PC-3 (cell line): ENCODE data around the gene TMEM141. TPM values are rescaled to one million over a fixed set of nuclear protein-coding genes. Genes with fewer than 3 reads are reported as not detected.

Source experiments
- ATAC-seq: fragments of 200-7000 bp; cut with Tn5 transposase; 2 replicates; pipeline ENCODE4 v1.9.1; 2020; ENCODE audit warnings: mild to moderate bottlenecking, moderate library complexity
- BruUV-seq: library from RNA; stranded (reverse); fragments of 400-500 nt; replicated peaks from 2 replicates; lab custom pipeline; 2021; lab: Mats Ljungman, UMichigan
- CTCF ChIA-PET: fragments of 300-600 bp; sonication (Branson Sonifier 250); formaldehyde crosslinking; loops from one replicate; lab custom pipeline; 2022; ENCODE audit warnings: antibody characterized with exemption; lab: Charles Lee
- POLR2A ChIA-PET: fragments of 300-600 bp; sonication (Branson Sonifier 250); formaldehyde crosslinking; loops from one replicate; lab custom pipeline; 2022; ENCODE audit warnings: antibody characterized with exemption; ENCODE audit not compliant: unreplicated experiment; lab: Charles Lee
- DNase-seq: peaks from one replicate; pipeline ENCODE4 v3.0.0-alpha.2; 2015
- H2AFZ ChIP-seq: fragments of 300-600 bp; sonication (generic); 2 replicates; pipeline ENCODE4 v1.6.0; 2016; ENCODE audit warnings: antibody characterized with exemption, low read length
- H3F3A ChIP-seq: fragments of 300-600 bp; sonication (generic); one replicate; pipeline ENCODE4 v1.6.0; 2017; ENCODE audit warnings: antibody characterized with exemption, low read length, control low read depth, mild to moderate bottlenecking; ENCODE audit not compliant: unreplicated experiment
- H3K27ac ChIP-seq: fragments of 300-600 bp; sonication (generic); 2 replicates; pipeline ENCODE4 v1.5.1; 2016; ENCODE audit warnings: mild to moderate bottlenecking, low read length
- H3K27me3 ChIP-seq: fragments of 300-600 bp; sonication (generic); 2 replicates; pipeline ENCODE4 v1.6.1; 2016; ENCODE audit warnings: low read length, mixed read lengths
- H3K36me3 ChIP-seq: fragments of 300-600 bp; sonication (generic); 2 replicates; pipeline ENCODE4 v1.6.1; 2016; ENCODE audit warnings: low read depth, mixed run types, low read length, mixed read lengths
- H3K4me1 ChIP-seq: fragments of 300-600 bp; sonication (generic); 2 replicates; pipeline ENCODE4 v1.5.1; 2016; ENCODE audit warnings: low read length; ENCODE audit not compliant: insufficient read depth
- H3K4me2 ChIP-seq: fragments of 300-600 bp; sonication (generic); 2 replicates; pipeline ENCODE4 v1.6.0; 2016; ENCODE audit warnings: low read length
- H3K4me3 ChIP-seq: fragments of 300-600 bp; sonication (generic); 2 replicates; pipeline ENCODE4 v1.5.1; 2016; ENCODE audit warnings: mild to moderate bottlenecking, low read length, mixed read lengths
- H3K79me2 ChIP-seq: fragments of 300-600 bp; sonication (generic); 2 replicates; pipeline ENCODE4 v1.6.1; 2017; ENCODE audit warnings: low read length, mixed read lengths
- H3K9ac ChIP-seq: fragments of 300-600 bp; sonication (generic); 2 replicates; pipeline ENCODE4 v1.6.0; 2016; ENCODE audit warnings: mild to moderate bottlenecking, low read length
- H3K9me2 ChIP-seq: fragments of 300-600 bp; sonication (generic); replicated peaks from 2 replicates; pipeline ENCODE4 v1.6.1; 2016; ENCODE audit warnings: mixed run types, low read length, mixed read lengths
- H3K9me3 ChIP-seq: fragments of 300-600 bp; sonication (generic); 2 replicates; pipeline ENCODE4 v1.6.1; 2016; ENCODE audit warnings: low read length, mixed read lengths
- H4K20me1 ChIP-seq: fragments of 300-600 bp; sonication (generic); 2 replicates; pipeline ENCODE4 v1.6.1; 2016; ENCODE audit warnings: low read length, mixed read lengths
- EZH2 ChIP-seq: fragments of 300-600 bp; sonication (generic); IDR thresholded peaks from one replicate; pipeline ENCODE4 v1.6.1; 2017; ENCODE audit warnings: antibody characterized with exemption, mild to moderate bottlenecking, low read length; ENCODE audit not compliant: unreplicated experiment
- EZH2phosphoT487 ChIP-seq: fragments of 300-600 bp; sonication (generic); IDR thresholded peaks from 2 replicates; pipeline ENCODE4 v1.6.1; 2018; ENCODE audit warnings: mild to moderate bottlenecking, antibody characterized with exemption, low read length, borderline replicate concordance
- intact Hi-C: fragments of 100-400 bp; cut with micrococcal nuclease; formaldehyde crosslinking; loops from 2 replicates; pipeline ENCODE4 v1.9.0; 2023
- total RNA-seq: library from RNA; depleted of rRNA; stranded (reverse); fragments of >200 nt; gene quantifications from 2 replicates; pipeline ENCODE4 v1.2.3, GENCODE V29; 2014
- TF ChIP-seq, protein P1 (sequence below): fragments of 300-600 bp; sonication (generic); conservative IDR thresholded peaks from 2 replicates; pipeline ENCODE4 v1.5.1; 2017; ENCODE audit warnings: antibody characterized with exemption, low read depth, mild to moderate bottlenecking, low read length

TMEM141 gene
- total RNA-seq, 1 experiment from 2014 or later: 101 TPM

DNA sequence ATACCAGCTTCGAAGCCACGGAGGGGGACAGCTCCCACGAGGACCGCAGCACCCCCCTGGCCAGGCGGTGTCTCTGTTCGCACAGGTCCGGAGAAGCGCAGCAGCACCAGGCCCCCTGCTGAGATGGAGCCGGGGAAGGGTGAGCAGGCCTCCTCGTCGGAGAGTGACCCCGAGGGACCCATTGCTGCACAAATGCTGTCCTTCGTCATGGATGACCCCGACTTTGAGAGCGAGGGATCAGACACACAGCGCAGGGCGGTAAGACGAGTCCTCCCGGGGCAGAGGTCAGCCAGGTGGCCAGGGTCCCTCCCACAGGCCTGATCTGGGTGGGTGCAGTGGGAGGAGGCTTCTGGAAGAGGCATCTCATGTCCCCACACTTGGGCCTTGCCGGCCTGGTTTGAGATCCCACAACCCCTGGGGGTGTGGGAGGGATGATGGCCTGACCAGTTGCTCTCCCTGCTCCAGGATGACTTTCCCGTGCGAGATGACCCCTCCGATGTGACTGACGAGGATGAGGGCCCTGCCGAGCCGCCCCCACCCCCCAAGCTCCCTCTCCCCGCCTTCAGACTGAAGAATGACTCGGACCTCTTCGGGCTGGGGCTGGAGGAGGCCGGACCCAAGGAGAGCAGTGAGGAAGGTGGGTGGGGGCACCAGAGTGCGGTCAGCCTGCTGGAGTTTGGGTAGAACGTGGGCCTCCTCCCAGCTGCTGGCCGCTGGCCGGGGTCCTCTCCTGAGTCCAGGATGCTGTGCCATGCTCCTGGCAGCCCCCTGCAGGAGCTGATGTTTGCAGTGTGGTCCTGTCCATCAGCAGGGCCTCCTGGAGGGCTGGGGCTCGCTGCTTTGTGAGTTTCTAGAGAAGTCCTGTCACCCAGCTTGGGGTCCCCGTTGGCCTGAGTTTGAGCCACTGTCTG is 48.3 kb downstream of the TMEM141 start:
- no peaks in the 10 kb centered on the region for H3K27me3 ChIP-seq
- no peak overlapping the region for H3K4me3 ChIP-seq
- TF ChIP-seq EZH2 (no peak), EZH2phosphoT487 (no peak)
- TF ChIP-seq, protein P1, sequence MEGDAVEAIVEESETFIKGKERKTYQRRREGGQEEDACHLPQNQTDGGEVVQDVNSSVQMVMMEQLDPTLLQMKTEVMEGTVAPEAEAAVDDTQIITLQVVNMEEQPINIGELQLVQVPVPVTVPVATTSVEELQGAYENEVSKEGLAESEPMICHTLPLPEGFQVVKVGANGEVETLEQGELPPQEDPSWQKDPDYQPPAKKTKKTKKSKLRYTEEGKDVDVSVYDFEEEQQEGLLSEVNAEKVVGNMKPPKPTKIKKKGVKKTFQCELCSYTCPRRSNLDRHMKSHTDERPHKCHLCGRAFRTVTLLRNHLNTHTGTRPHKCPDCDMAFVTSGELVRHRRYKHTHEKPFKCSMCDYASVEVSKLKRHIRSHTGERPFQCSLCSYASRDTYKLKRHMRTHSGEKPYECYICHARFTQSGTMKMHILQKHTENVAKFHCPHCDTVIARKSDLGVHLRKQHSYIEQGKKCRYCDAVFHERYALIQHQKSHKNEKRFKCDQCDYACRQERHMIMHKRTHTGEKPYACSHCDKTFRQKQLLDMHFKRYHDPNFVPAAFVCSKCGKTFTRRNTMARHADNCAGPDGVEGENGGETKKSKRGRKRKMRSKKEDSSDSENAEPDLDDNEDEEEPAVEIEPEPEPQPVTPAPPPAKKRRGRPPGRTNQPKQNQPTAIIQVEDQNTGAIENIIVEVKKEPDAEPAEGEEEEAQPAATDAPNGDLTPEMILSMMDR: no peak
- no peaks in the 10 kb centered on the region for H3K79me2 ChIP-seq
- H4K20me1 ChIP-seq: no peaks in the 10 kb centered on the region
- H3K9me3 ChIP-seq: no peaks in the 10 kb centered on the region
- DNase-seq (no peak), ATAC-seq (no peak)
- intact Hi-C loops: loop anchor here (10.0 kb wide), 1 partner anchor 155 kb away; the partner anchor contains the start of genes CLIC3 and PAXX
- ChIA-PET POLR2A (no interaction called here), CTCF (no interaction called here)
- H3K27ac ChIP-seq: no peak overlapping the region
- H3K4me2 ChIP-seq: no peak overlapping the region
- H3K9ac ChIP-seq: no peak overlapping the region
- H3K9me2 ChIP-seq: no peaks in the 10 kb centered on the region
- BruUV-seq: no TSS peak
- H3K36me3 ChIP-seq: no peaks in the 10 kb centered on the region
- no peaks in the 10 kb centered on the region for H3F3A ChIP-seq
- peaks cover 10% of the 10 kb centered on the region; the same call in 1 of the 2 replicates for H3K4me1 ChIP-seq
- no peak overlapping the region for H2AFZ ChIP-seq

DNA sequence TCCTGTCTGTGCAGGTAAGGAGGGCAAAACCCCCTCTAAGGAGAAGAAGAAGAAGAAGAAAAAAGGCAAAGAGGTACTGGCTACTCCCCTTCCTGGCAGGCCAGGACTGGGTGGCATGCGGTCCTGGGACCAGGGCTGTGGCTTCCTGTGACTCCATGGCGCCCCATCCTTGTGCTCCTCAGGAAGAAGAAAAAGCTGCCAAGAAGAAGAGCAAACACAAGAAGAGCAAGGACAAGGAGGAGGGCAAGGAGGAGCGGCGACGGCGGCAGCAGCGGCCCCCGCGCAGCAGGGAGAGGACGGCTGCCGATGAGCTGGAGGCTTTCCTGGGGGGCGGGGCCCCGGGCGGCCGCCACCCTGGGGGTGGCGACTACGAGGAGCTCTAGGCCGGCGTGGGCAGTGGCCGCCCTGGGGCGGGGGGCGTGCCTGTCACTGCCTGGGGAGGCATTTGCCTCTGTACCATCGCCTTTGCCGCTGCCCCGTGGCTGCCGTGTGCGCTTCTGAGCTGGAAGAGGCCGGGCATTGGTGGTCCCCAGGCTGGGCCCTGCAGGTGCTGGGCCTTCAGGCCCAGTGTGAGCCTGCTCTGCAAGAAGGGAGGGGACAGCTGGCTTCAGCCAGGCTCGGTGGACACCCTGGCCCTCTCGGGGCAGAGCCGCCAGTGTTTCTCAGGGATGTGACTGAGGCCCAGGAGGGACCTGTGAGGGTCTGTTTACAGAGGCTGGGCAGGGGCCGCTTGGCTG is 49.2 kb downstream of the TMEM141 start:
- ATAC-seq: no peak
- H3K4me2 ChIP-seq: no peak overlapping the region

More for the DNA sequence above, 49.2 kb downstream of the TMEM141 start:
- Histone ChIP-seq H3K79me2 (no peaks in the 10 kb centered on the region), H3K4me3 (no peak overlapping the region), H2AFZ (no peak overlapping the region), H3K36me3 (no peaks in the 10 kb centered on the region), H3K9ac (no peak overlapping the region), H3F3A (no peaks in the 10 kb centered on the region), H4K20me1 (no peaks in the 10 kb centered on the region), H3K4me1 (peaks cover 10% of the 10 kb centered on the region; the same call in 1 of the 2 replicates), H3K9me3 (no peaks in the 10 kb centered on the region), H3K27ac (no peak overlapping the region), H3K27me3 (no peaks in the 10 kb centered on the region), H3K9me2 (no peaks in the 10 kb centered on the region)
- intact Hi-C loops: loop anchor here (10.0 kb wide), 1 partner anchor 154 kb away; the partner anchor contains the start of genes CLIC3 and PAXX
- no peak for DNase-seq
- TF ChIP-seq EZH2 (no peak), EZH2phosphoT487 (no peak)
- TF ChIP-seq, protein P1: no peak
- BruUV-seq: TSS peak; percentile 42
- ChIA-PET CTCF (no interaction called here), POLR2A (interaction anchor here (0.6 kb wide), 1 partner anchor 40 kb away, joined by 6 read pairs; no protein-coding TSS in a partner anchor)
